GM19035 (cell line): ENCODE results near the gene PRKAG1.

Experiments used
- ATAC-seq: cut with Tn5 transposase; IDR thresholded peaks from one replicate; pipeline ENCODE4 v1.9.1; 2021; ENCODE audit not compliant: unreplicated experiment

PRKAG1 gene

GRCh38 chr12:49014547-49014946, 4.0 kb downstream of the PRKAG1 start:
- ATAC-seq = no peak

GRCh38 chr12:49013428-49013827, 5.1 kb downstream of the PRKAG1 start:
- ATAC-seq = no peak

GRCh38 chr12:49012739-49013138, 5.8 kb downstream of the PRKAG1 start:
- ATAC-seq = no peak

- no peak for ATAC-seq
Observed at GRCh38 chr12:49010092-49010668, 8.4 kb downstream of the PRKAG1 start.

- ATAC-seq = no peak
Observed at GRCh38 chr12:49008943-49009342, 9.6 kb downstream of the PRKAG1 start.

GRCh38 chr12:49000346-49000745, 18.2 kb downstream of the PRKAG1 start:
- ATAC-seq = no peak

GRCh38 chr12:48999371-49000131, 19.0 kb downstream of the PRKAG1 start, which contains the start of gene DDN:
DDN (minus strand) TSS chr12:48999375; CDS start chr12:48999287, 88 bp downstream.
- no peak for ATAC-seq

GRCh38 chr12:48998497-48999353, 19.9 kb downstream of the PRKAG1 start:
- peak; percentile 7 for ATAC-seq

- peak; percentile 44 for ATAC-seq
Observed at GRCh38 chr12:48997719-48998496, 20.7 kb downstream of the PRKAG1 start.

- no peak for ATAC-seq
Observed at GRCh38 chr12:48996794-48997718, 21.5 kb downstream of the PRKAG1 start.

GRCh38 chr12:48995086-48995879, 23.3 kb downstream of the PRKAG1 start:
- no peak for ATAC-seq

GRCh38 chr12:48994224-48995085, 24.1 kb downstream of the PRKAG1 start:
- ATAC-seq = no peak

GRCh38 chr12:48993787-48994186, 24.8 kb downstream of the PRKAG1 start:
- ATAC-seq = no peak

- ATAC-seq = no peak
Observed at GRCh38 chr12:48991247-48992050, 27.1 kb downstream of the PRKAG1 start.

- no peak for ATAC-seq
Observed at GRCh38 chr12:48990552-48990951, 28.0 kb downstream of the PRKAG1 start.

- ATAC-seq = no peak
Observed at GRCh38 chr12:48988030-48988649, 30.4 kb downstream of the PRKAG1 start.
